GM12878 (cell line): ENCODE results near the gene RNF115. TPM values are rescaled to one million over a fixed set of nuclear protein-coding genes. Genes with fewer than 3 reads are reported as not detected.

Experiments
- ATAC-seq: fragments of 200-7000 bp; cut with Tn5 transposase; 3 replicates; pipeline ENCODE4 v1.9.1; 2020; ENCODE audit warnings: mild to moderate bottlenecking, moderate library complexity
- BruUV-seq: library from RNA; stranded (reverse); fragments of 400-500 nt; replicated peaks from 2 replicates; lab custom pipeline; 2021; lab: Mats Ljungman, UMichigan
- CTCF ChIA-PET: fragments of 300-600 bp; sonication (Branson Sonifier 250); formaldehyde crosslinking; extraction: SDS; loops from one replicate; lab custom pipeline; 2021; ENCODE audit warnings: inconsistent platforms; lab: Yijun Ruan, JAX
- POLR2A ChIA-PET: fragments of 350-600 bp; formaldehyde crosslinking; extraction: SDS; loops from one replicate; lab custom pipeline; 2021; ENCODE audit warnings: inconsistent platforms; lab: Charles Lee
- RAD21 ChIA-PET: fragments of 300-600 bp; sonication (Branson Sonifier 250); formaldehyde crosslinking; loops from one replicate; lab custom pipeline; 2023; ENCODE audit warnings: antibody characterized with exemption; ENCODE audit not compliant: unreplicated experiment; lab: Charles Lee
- SMC1A ChIA-PET: fragments of 300-600 bp; sonication (Branson Sonifier 250); formaldehyde crosslinking; loops from one replicate; lab custom pipeline; 2023; ENCODE audit not compliant: unreplicated experiment, uncharacterized antibody; lab: Charles Lee
- DNase-seq: peaks from one replicate; pipeline ENCODE4 v3.0.0-alpha.2; 2011; ENCODE audit warnings: low read depth, low spot score
- FAIRE-seq: peaks from 3 replicates; lab custom pipeline; 2011; peaks lifted over from hg19 to GRCh38; lab: Jason Lieb, UNC
- H2AFZ ChIP-seq: 2 replicates; pipeline ENCODE4 v1.6.0; 2011; ENCODE audit warnings: low read depth, low read length, control low read depth; ENCODE audit not compliant: control insufficient read depth
- H3K27ac ChIP-seq: 2 replicates; pipeline ENCODE4 v1.5.1; 2011; ENCODE audit warnings: control low read depth; ENCODE audit not compliant: control insufficient read depth, insufficient read depth
- H3K27me3 ChIP-seq, 2 experiments: replicated peaks in 1 of 2; 2 replicates each; pipeline versions ENCODE4 v1.6.0 to v1.6.1; 2011; ENCODE audit warnings: low read length in 1 of 2; ENCODE audit not compliant: control insufficient read depth in 2 of 2, insufficient read depth in 2 of 2
- H3K36me3 ChIP-seq, 2 experiments: 2 replicates each; pipeline ENCODE4 v1.5.1; 2011; ENCODE audit warnings: low read length in 1 of 2; ENCODE audit not compliant: control insufficient read depth in 2 of 2, insufficient read depth in 2 of 2
- H3K4me1 ChIP-seq: 2 replicates; pipeline ENCODE4 v1.6.1; 2011; ENCODE audit warnings: mild to moderate bottlenecking, low read length, moderate library complexity, mixed read lengths; ENCODE audit not compliant: control insufficient read depth, insufficient read depth
- H3K4me2 ChIP-seq: 2 replicates; pipeline ENCODE4 v1.6.0; 2011; ENCODE audit warnings: control low read depth; ENCODE audit not compliant: control insufficient read depth, insufficient read depth
- H3K4me3 ChIP-seq: fragments of 200-600 bp; sonication (generic); 2 replicates; pipeline ENCODE4 v1.5.1; 2016
- H3K79me2 ChIP-seq: 2 replicates; pipeline ENCODE4 v1.6.0; 2011; ENCODE audit warnings: low read length; ENCODE audit not compliant: control insufficient read depth, insufficient read depth
- H3K9ac ChIP-seq: 2 replicates; pipeline ENCODE4 v1.8.0; 2011; ENCODE audit warnings: low read length, control low read depth, mixed read lengths; ENCODE audit not compliant: control insufficient read depth, insufficient read depth
- H3K9me3 ChIP-seq: replicated peaks from 3 replicates; pipeline ENCODE4 v1.5.1; 2011; ENCODE audit warnings: mild to moderate bottlenecking, low read length; ENCODE audit not compliant: control insufficient read depth, insufficient read depth
- H4K20me1 ChIP-seq: 2 replicates; pipeline ENCODE4 v1.6.0; 2011; ENCODE audit not compliant: control insufficient read depth, insufficient read depth
- BCL3 ChIP-seq: IDR thresholded peaks from 2 replicates; pipeline ENCODE4 v1.6.1; 2011; ENCODE audit warnings: borderline replicate concordance, low read depth, mild to moderate bottlenecking, moderate library complexity, low read length; ENCODE audit not compliant: insufficient read depth, poor library complexity, severe bottlenecking
- ELK1 ChIP-seq: IDR thresholded peaks from 2 replicates; pipeline ENCODE4 v1.6.1; 2012; ENCODE audit warnings: low read depth, low read length, improper control_type of control experiment
- HCFC1 ChIP-seq: fragments of 150-350 bp; IDR thresholded peaks from 2 replicates; pipeline ENCODE4 v1.6.1; 2014; ENCODE audit warnings: low read length
- NFXL1 ChIP-seq: fragments of 450-650 bp; IDR thresholded peaks from 2 replicates; pipeline ENCODE4 v1.6.1; 2017; ENCODE audit warnings: antibody characterized with exemption, mild to moderate bottlenecking, borderline replicate concordance
- POLR2AphosphoS5 ChIP-seq: IDR thresholded peaks from 2 replicates; pipeline ENCODE4 v1.6.1; 2011; ENCODE audit warnings: mild to moderate bottlenecking, low read length, inconsistent platforms
- REST ChIP-seq: IDR thresholded peaks from 2 replicates; pipeline ENCODE4 v1.6.1; 2012; ENCODE audit warnings: mild to moderate bottlenecking, low read depth, low read length
- TCF3 ChIP-seq: IDR thresholded peaks from 2 replicates; pipeline ENCODE4 v1.6.1; 2012; ENCODE audit warnings: low read depth, mild to moderate bottlenecking, low read length, borderline replicate concordance; ENCODE audit not compliant: insufficient read depth
- ZBTB33 ChIP-seq: fragments of 450-650 bp; IDR thresholded peaks from 2 replicates; pipeline ENCODE4 v1.6.1; 2017; ENCODE audit warnings: mild to moderate bottlenecking
- ZNF687 ChIP-seq: fragments of 450-650 bp; IDR thresholded peaks from 2 replicates; pipeline ENCODE4 v1.6.1; 2017; ENCODE audit warnings: mild to moderate bottlenecking, moderate library complexity
- WGBS: methylation state at CpG from one replicate; pipeline ENCODE4 v1.1.6; 2016; ENCODE audit warnings: low lambda C conversion rate; ENCODE audit not compliant: insufficient replicate concordance, insufficient coverage; ENCODE audit errors: missing lambda C conversion rate; 5-methylcytosine and 5-hydroxymethylcytosine counted together
- in situ Hi-C: fragments of 300-500 bp; cut with MboI; formaldehyde crosslinking; loops from 9 replicates; pipeline ENCODE4 v1.14.3; 2018; ENCODE audit warnings: mixed read lengths
- intact Hi-C: fragments of 100-400 bp; cut with micrococcal nuclease; formaldehyde crosslinking; loops from one replicate; pipeline ENCODE4 v1.14.2; 2022; ENCODE audit not compliant: unreplicated experiment
- polyA plus RNA-seq, 11 experiments: library from polyadenylated mRNA; depleted of rRNA in 4 of 11; unstranded in 6 of 11; stranded (reverse) in 5 of 11; fragments of >200 nt; fragmentation: Nextera tagmentation in 4 of 11; fragmentation: Illumina TruSeq in 1 of 11; extraction: Ambion mirVana in 4 of 11; extraction: Trizol in 1 of 11; gene quantifications; 1 replicate in 1 of 11; 2 replicates in 10 of 11; pipeline versions ENCODE4 v1.2.1 to v1.2.3, GENCODE V29; 2011 to 2016; ENCODE audit warnings: inconsistent platforms in 2 of 11, missing spikeins in 2 of 11, low read depth in 1 of 11
- total RNA-seq, 4 experiments: library from RNA; depleted of rRNA in 3 of 4; stranded (reverse); fragments of >200 nt in 3 of 4; fragmentation: Illumina TruSeq in 1 of 4; extraction: Trizol in 1 of 4; gene quantifications; 2 replicates each; pipeline versions ENCODE4 v1.2.1 to v1.2.3, GENCODE V29; 2013 to 2021

Gene RNF115
- total and polyA plus RNA-seq, 10 of the 15 experiments (the other 5 are each of a cell fraction or from before 2014, with no cell fraction given) = 3.4 to 22.0 (median 12.9) TPM

GRCh38 chr1:145747398-145748247 is 76.3 kb downstream of the RNF115 start:
- 76% methylated on average over 9 of the region's 9 CpGs for WGBS
- Histone ChIP-seq H3K4me3 (no peak overlapping the region), H3K9ac (no peak overlapping the region), H3K9me3 (no peaks in the 10 kb centered on the region), H3K27me3 (no peaks in the 10 kb centered on the region), H3K36me3 (peaks cover 3 to 26% of the 10 kb centered on the region in 2 experiments), H3K4me2 (no peak overlapping the region), H3K27ac (no peak overlapping the region), H3K79me2 (no peaks in the 10 kb centered on the region), H2AFZ (no peak overlapping the region), H3K4me1 (no peaks in the 10 kb centered on the region), H4K20me1 (no peaks in the 10 kb centered on the region)
- ChIA-PET SMC1A (interaction anchor here (1.0 kb wide), 1 partner anchor 10 kb away, joined by 3 read pairs; no protein-coding TSS in a partner anchor), POLR2A (no interaction called here), CTCF (interaction anchor here (1.0 to 1.2 kb wide), 2 partner anchors 10 kb away, joined by 3 read pairs; no protein-coding TSS in a partner anchor), RAD21 (no interaction called here)
- DNase-seq (no peak), ATAC-seq (no peak), FAIRE-seq (no peak)
- BruUV-seq = no TSS peak
- in situ Hi-C loops (no loop called here), intact Hi-C loops (no loop called here)
- TF ChIP-seq ZBTB33 (no peak), HCFC1 (no peak), BCL3 (no peak), ELK1 (no peak), POLR2AphosphoS5 (no peak), ZNF687 (no peak), TCF3 (no peak), REST (no peak), NFXL1 (no peak)
